T-helper 2 cell treated with Interferon-gamma antibody and Interleukin-4, amounts not matched to agents 5 μg/mL and 100 μg/mL, for 36 hours (primary cell): ENCODE data around the gene OGFOD1.
A peak's percentile ranks its signal among the peaks of the same experiment; 100 is the strongest.

Experiments
- DNase-seq: peaks from one replicate; pipeline ENCODE4 v3.0.0; 2021; ENCODE audit warnings: low spot score
- H3K27ac Mint-ChIP-seq: one replicate; pipeline ENCODE4 v1.8.0; 2021; ENCODE audit warnings: mild to moderate bottlenecking, mixed read lengths
- H3K27me3 Mint-ChIP-seq: one replicate; pipeline ENCODE4 v1.8.0; 2021; ENCODE audit warnings: low read depth, mixed read lengths
- H3K36me3 Mint-ChIP-seq: one replicate; pipeline ENCODE4 v1.8.0; 2021; ENCODE audit warnings: low read depth, mixed read lengths
- H3K4me1 Mint-ChIP-seq: one replicate; pipeline ENCODE4 v1.8.0; 2021; ENCODE audit warnings: low read depth, mixed read lengths
- H3K4me3 Mint-ChIP-seq: one replicate; pipeline ENCODE4 v1.8.0; 2022; ENCODE audit warnings: mild to moderate bottlenecking, moderate library complexity, mixed read lengths
- H3K9me3 Mint-ChIP-seq: one replicate; pipeline ENCODE4 v1.8.0; 2021; ENCODE audit warnings: mixed read lengths

The OGFOD1 gene

DNA sequence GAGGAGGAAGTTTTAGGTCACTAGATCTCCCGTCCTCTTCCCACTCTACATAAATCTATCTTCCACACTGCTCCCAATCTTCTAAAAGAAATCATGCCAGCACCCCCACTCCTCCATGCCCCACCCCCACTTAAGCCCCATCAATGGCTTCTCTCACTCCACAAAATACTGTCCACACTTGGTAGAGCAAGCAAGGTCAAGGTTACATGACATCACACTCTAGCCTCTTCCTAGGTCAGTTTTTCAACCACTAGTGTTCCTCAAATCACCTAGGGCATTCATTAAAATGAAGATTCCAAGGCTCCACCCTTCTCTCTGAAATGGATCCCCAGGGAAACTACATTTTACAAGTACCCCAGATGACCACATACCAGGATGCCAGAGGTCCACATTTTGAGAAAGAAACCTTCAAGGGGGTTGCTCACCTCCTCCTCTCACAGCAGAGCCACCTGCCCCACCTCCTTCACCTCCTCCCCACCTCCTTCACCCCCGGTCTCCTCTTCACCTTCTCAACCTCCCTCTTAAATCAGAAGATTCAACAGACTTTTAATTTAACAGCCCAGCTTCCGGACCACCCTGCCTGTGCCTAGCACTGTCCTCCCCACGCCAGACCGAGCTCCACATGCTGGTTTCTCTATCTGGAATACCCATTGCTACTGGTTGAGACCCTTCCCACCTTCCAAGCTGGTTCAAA is 29.2 kb upstream of the OGFOD1 start:
- peaks cover 9% of the 10 kb centered on the region for H3K36me3 Mint-ChIP-seq
- no peaks in the 10 kb centered on the region for H3K27me3 Mint-ChIP-seq
- H3K27ac Mint-ChIP-seq, result no peak overlapping the region
- peaks cover 46% of the 10 kb centered on the region for H3K4me1 Mint-ChIP-seq
- no peaks in the 10 kb centered on the region for H3K9me3 Mint-ChIP-seq
- DNase-seq, result no peak
- no peak overlapping the region for H3K4me3 Mint-ChIP-seq

- peaks cover 48% of the 10 kb centered on the region for H3K4me1 Mint-ChIP-seq
- H3K27ac Mint-ChIP-seq, result peak overlapping the region; percentile 34
- H3K4me3 Mint-ChIP-seq, result peak overlapping the region; percentile 68
- H3K36me3 Mint-ChIP-seq, result peaks cover 12% of the 10 kb centered on the region
- H3K27me3 Mint-ChIP-seq, result no peaks in the 10 kb centered on the region
- no peaks in the 10 kb centered on the region for H3K9me3 Mint-ChIP-seq
- DNase-seq, result no peak
These were observed 28.4 kb upstream of the OGFOD1 start for GRCh38 chr16:56422896-56423441.

- Mint-ChIP-seq H3K4me3 (peak overlapping the region; percentile 98), H3K36me3 (peaks cover 10% of the 10 kb centered on the region), H3K27me3 (no peaks in the 10 kb centered on the region), H3K9me3 (no peaks in the 10 kb centered on the region), H3K27ac (peak overlapping the region; percentile 86), H3K4me1 (peaks cover 48% of the 10 kb centered on the region)
- no peak for DNase-seq
These were observed 27.6 kb upstream of the OGFOD1 start for GRCh38 chr16:56423584-56424403.

GRCh38 chr16:56424404-56424764 is 27.0 kb upstream of the OGFOD1 start:
- Mint-ChIP-seq H3K27ac (peak overlapping the region; percentile 86), H3K4me3 (peak overlapping the region; percentile 98), H3K27me3 (no peaks in the 10 kb centered on the region), H3K36me3 (peaks cover 12% of the 10 kb centered on the region), H3K4me1 (peaks cover 48% of the 10 kb centered on the region), H3K9me3 (no peaks in the 10 kb centered on the region)
- no peak for DNase-seq

DNA sequence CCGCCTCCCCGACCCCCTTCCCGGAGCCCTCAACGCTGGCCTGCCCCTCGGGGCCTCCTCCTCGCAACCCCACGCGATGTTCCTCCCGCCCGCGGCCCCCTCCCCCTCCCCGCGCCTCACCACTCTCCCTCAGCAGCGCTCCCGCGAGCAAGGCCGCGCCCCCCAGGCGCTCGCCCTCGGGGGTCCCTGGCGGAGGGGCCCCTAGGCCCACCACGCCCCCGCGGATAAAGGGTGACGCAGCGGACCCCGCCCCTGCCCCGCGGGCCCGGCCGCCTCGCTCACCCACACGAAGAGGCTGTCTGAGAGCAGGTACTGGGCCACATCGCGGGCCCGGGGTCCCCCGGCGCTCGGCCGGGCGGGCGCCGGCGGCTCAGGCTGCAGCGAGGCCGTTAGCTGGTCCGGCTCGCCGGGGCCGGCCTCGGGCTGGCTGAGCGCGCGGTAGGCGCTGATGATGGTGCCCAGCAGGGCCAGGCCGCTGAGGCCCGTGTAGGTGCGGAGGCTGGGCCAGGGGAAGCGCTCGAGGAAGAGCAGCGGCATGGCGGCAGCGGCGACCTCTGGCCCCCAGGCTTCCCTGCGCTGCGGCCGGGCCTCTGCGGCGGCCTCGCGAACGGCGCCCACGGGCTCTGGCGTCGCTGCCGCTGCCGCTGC is 26.4 kb upstream of the OGFOD1 start:
- no peaks in the 10 kb centered on the region for H3K9me3 Mint-ChIP-seq
- no peaks in the 10 kb centered on the region for H3K27me3 Mint-ChIP-seq
- H3K4me1 Mint-ChIP-seq, result peaks cover 48% of the 10 kb centered on the region
- peak overlapping the region; percentile 86 for H3K27ac Mint-ChIP-seq
- H3K36me3 Mint-ChIP-seq, result peaks cover 12% of the 10 kb centered on the region
- DNase-seq, result peak; percentile 55
- peak overlapping the region; percentile 98 for H3K4me3 Mint-ChIP-seq

- DNase-seq, result peak; percentile 83
- H3K36me3 Mint-ChIP-seq, result peaks cover 15% of the 10 kb centered on the region
These were observed 25.9 kb upstream of the OGFOD1 start, which contains the start of gene AMFR for GRCh38 chr16:56425439-56425832. TSS of gene AMFR (minus strand) at chr16:56425545. CDS start at chr16:56425327, 218 bp downstream.

DNA sequence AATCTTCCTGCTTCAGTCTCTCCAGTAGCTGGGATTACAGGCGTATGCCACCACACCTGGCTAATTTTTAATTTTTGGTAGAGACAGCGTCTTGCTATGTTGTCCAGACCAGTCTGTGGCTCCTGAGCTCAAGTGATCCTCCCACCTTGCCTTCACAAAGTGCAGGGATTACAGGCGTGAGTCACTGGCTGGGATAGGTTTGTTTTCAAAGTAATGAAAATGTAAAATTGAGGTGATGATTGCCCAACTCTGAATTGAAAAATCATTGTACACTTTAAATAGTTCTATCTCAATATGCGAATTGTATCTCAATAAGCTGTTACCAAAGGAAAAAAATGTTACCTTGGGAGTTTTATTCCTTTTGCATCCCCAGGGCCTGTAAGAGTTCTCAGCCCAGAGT is 24.8 kb upstream of the OGFOD1 start:
- Mint-ChIP-seq H3K4me3 (peak overlapping the region; percentile 68), H3K27ac (no peak overlapping the region)

More at GRCh38 chr16:56425439-56425832, 25.9 kb upstream of the OGFOD1 start, which contains the start of gene AMFR:
- Mint-ChIP-seq H3K4me3 (peak within 1 kb of the TSS; percentile 98), H3K4me1 (peaks cover 43% of the 10 kb centered on the region), H3K27me3 (no peaks in the 10 kb centered on the region), H3K9me3 (no peaks in the 10 kb centered on the region), H3K27ac (peak within 1 kb of the TSS; percentile 86)

GRCh38 chr16:56428091-56428490 is 23.3 kb upstream of the OGFOD1 start:
- no peaks in the 10 kb centered on the region for H3K27me3 Mint-ChIP-seq
- no peak overlapping the region for H3K27ac Mint-ChIP-seq
- no peak for DNase-seq
- H3K9me3 Mint-ChIP-seq, result no peaks in the 10 kb centered on the region
- peaks cover 31% of the 10 kb centered on the region for H3K36me3 Mint-ChIP-seq
- no peak overlapping the region for H3K4me3 Mint-ChIP-seq
- H3K4me1 Mint-ChIP-seq, result peaks cover 22% of the 10 kb centered on the region

More for the DNA sequence above, 24.8 kb upstream of the OGFOD1 start:
- H3K27me3 Mint-ChIP-seq, result no peaks in the 10 kb centered on the region
- no peaks in the 10 kb centered on the region for H3K9me3 Mint-ChIP-seq
- peaks cover 36% of the 10 kb centered on the region for H3K4me1 Mint-ChIP-seq
- no peak for DNase-seq
- H3K36me3 Mint-ChIP-seq, result peaks cover 23% of the 10 kb centered on the region

- DNase-seq, result no peak
- Mint-ChIP-seq H3K9me3 (no peaks in the 10 kb centered on the region), H3K27ac (no peak overlapping the region), H3K27me3 (no peaks in the 10 kb centered on the region), H3K36me3 (peaks cover 50% of the 10 kb centered on the region), H3K4me1 (peaks cover 5% of the 10 kb centered on the region), H3K4me3 (no peak overlapping the region)
These were observed 15.1 kb upstream of the OGFOD1 start for GRCh38 chr16:56436258-56436657.

GRCh38 chr16:56438038-56438437 is 13.3 kb upstream of the OGFOD1 start:
- H3K27ac Mint-ChIP-seq, result no peak overlapping the region
- no peaks in the 10 kb centered on the region for H3K9me3 Mint-ChIP-seq
- DNase-seq, result no peak
- H3K4me1 Mint-ChIP-seq, result peaks cover 6% of the 10 kb centered on the region
- H3K27me3 Mint-ChIP-seq, result no peaks in the 10 kb centered on the region
- no peak overlapping the region for H3K4me3 Mint-ChIP-seq
- peaks cover 50% of the 10 kb centered on the region for H3K36me3 Mint-ChIP-seq

DNA sequence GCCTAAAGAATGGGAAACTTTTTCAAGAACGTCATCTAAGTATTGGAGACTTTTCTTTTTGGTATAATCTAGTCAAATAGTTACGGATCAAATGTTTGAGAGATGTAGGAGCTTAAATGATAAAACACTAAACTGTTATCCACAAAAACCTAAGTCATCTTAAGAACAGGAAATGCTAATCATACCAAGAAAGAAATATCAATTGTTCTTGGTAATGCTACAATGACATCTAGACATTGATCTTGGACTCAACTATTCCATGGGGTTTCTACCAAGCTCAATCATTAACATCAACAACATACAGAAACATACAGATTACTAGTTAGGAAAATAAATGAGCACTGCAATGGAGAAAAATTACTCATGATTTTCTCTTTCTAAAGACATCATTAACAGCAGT is 4.1 kb upstream of the OGFOD1 start:
- no peak for DNase-seq
- H3K4me1 Mint-ChIP-seq, result peaks cover 37% of the 10 kb centered on the region
- H3K9me3 Mint-ChIP-seq, result no peaks in the 10 kb centered on the region
- peak overlapping the region; percentile 43 for H3K4me3 Mint-ChIP-seq
- no peaks in the 10 kb centered on the region for H3K27me3 Mint-ChIP-seq
- H3K27ac Mint-ChIP-seq, result no peak overlapping the region
- peaks cover 46% of the 10 kb centered on the region for H3K36me3 Mint-ChIP-seq

GRCh38 chr16:56448005-56448404 is 3.3 kb upstream of the OGFOD1 start:
- peak overlapping the region; percentile 43 for H3K4me3 Mint-ChIP-seq
- H3K27me3 Mint-ChIP-seq, result no peaks in the 10 kb centered on the region
- no peak for DNase-seq
- H3K36me3 Mint-ChIP-seq, result peaks cover 43% of the 10 kb centered on the region
- no peaks in the 10 kb centered on the region for H3K9me3 Mint-ChIP-seq
- H3K4me1 Mint-ChIP-seq, result peaks cover 42% of the 10 kb centered on the region
- H3K27ac Mint-ChIP-seq, result peak overlapping the region; percentile 46

GRCh38 chr16:56450275-56450985 is 924 bp upstream of the OGFOD1 start:
- no peaks in the 10 kb centered on the region for H3K27me3 Mint-ChIP-seq
- DNase-seq, result no peak
- peaks cover 44% of the 10 kb centered on the region for H3K4me1 Mint-ChIP-seq
- H3K36me3 Mint-ChIP-seq, result peaks cover 49% of the 10 kb centered on the region
- peak overlapping the region; percentile 94 for H3K27ac Mint-ChIP-seq
- H3K9me3 Mint-ChIP-seq, result no peaks in the 10 kb centered on the region
- H3K4me3 Mint-ChIP-seq, result peak overlapping the region; percentile 95
